GM23338 (cell line): ENCODE results near the gene CHGA. TPM values are rescaled to one million over a fixed set of nuclear protein-coding genes. Genes with fewer than 3 reads are reported as not detected.

Source experiments
- ATAC-seq: fragments of 200-7000 bp; cut with Tn5 transposase; 3 replicates; pipeline ENCODE4 v1.9.1; 2020
- DNase-seq: peaks from one replicate; pipeline ENCODE4 v3.0.0-alpha.2; 2015; ENCODE audit warnings: low spot score
- H2AFZ ChIP-seq: fragments of 200-600 bp; sonication (generic); 2 replicates; pipeline ENCODE4 v1.8.0; 2016; ENCODE audit warnings: antibody characterized with exemption, mild to moderate bottlenecking, moderate library complexity
- H3F3A ChIP-seq: fragments of 200-600 bp; sonication (generic); replicated peaks from 2 replicates; pipeline ENCODE4 v1.8.0; 2017; ENCODE audit warnings: antibody characterized with exemption, mixed run types, low read depth
- H3K27ac ChIP-seq: fragments of 200-600 bp; sonication (generic); 2 replicates; pipeline ENCODE4 v1.6.1; 2016; ENCODE audit warnings: low read depth
- H3K27me3 ChIP-seq: fragments of 200-600 bp; sonication (generic); 2 replicates; pipeline ENCODE4 v1.8.0; 2016; ENCODE audit warnings: mild to moderate bottlenecking, mixed run types, moderate library complexity; ENCODE audit not compliant: insufficient read depth
- H3K36me3 ChIP-seq: fragments of 200-600 bp; sonication (generic); 2 replicates; pipeline ENCODE4 v1.8.0; 2016; ENCODE audit warnings: mild to moderate bottlenecking; ENCODE audit not compliant: insufficient read depth
- H3K4me1 ChIP-seq: fragments of 200-600 bp; sonication (generic); 2 replicates; pipeline ENCODE4 v1.8.0; 2016; ENCODE audit warnings: mild to moderate bottlenecking, moderate library complexity; ENCODE audit not compliant: insufficient read depth
- H3K4me2 ChIP-seq: fragments of 200-600 bp; sonication (generic); 2 replicates; pipeline ENCODE4 v1.7.1; 2017; ENCODE audit warnings: mixed run types
- H3K4me3 ChIP-seq: fragments of 200-600 bp; sonication (generic); 2 replicates; pipeline ENCODE4 v1.6.1; 2016; ENCODE audit warnings: mixed run types
- H3K79me2 ChIP-seq: fragments of 200-600 bp; sonication (generic); replicated peaks from 2 replicates; pipeline ENCODE4 v1.8.0; 2017; ENCODE audit warnings: mild to moderate bottlenecking; ENCODE audit not compliant: insufficient read depth
- H3K9me2 ChIP-seq: fragments of 200-600 bp; sonication (generic); 2 replicates; pipeline ENCODE4 v1.8.0; 2017; ENCODE audit not compliant: insufficient read depth
- H4K20me1 ChIP-seq: fragments of 200-600 bp; sonication (generic); replicated peaks from 2 replicates; pipeline ENCODE4 v1.8.0; 2017; ENCODE audit warnings: mild to moderate bottlenecking; ENCODE audit not compliant: insufficient read depth
- H3K27ac Mint-ChIP-seq: 2 replicates; pipeline ENCODE4 v1.8.0; 2020; ENCODE audit warnings: inconsistent platforms, mild to moderate bottlenecking, moderate library complexity, mixed read lengths
- H3K27me3 Mint-ChIP-seq: 3 replicates; pipeline ENCODE4 v1.8.0; 2022; ENCODE audit warnings: low read depth, mild to moderate bottlenecking, moderate library complexity, mixed read lengths, inconsistent platforms; ENCODE audit not compliant: insufficient read depth, poor library complexity
- H3K36me3 Mint-ChIP-seq: 3 replicates; pipeline ENCODE4 v1.8.0; 2021; ENCODE audit warnings: low read depth, mild to moderate bottlenecking, inconsistent platforms, moderate library complexity, mixed read lengths
- H3K4me1 Mint-ChIP-seq: 3 replicates; pipeline ENCODE4 v1.8.0; 2020; ENCODE audit warnings: mild to moderate bottlenecking, inconsistent platforms, mixed read lengths
- H3K4me3 Mint-ChIP-seq: 3 replicates; pipeline ENCODE4 v1.8.0; 2021; ENCODE audit warnings: moderate library complexity, mild to moderate bottlenecking, inconsistent platforms, mixed read lengths
- H3K9me3 Mint-ChIP-seq: 3 replicates; pipeline ENCODE4 v1.8.0; 2020; ENCODE audit warnings: moderate library complexity, mild to moderate bottlenecking, inconsistent platforms, mixed read lengths
- CREB1 ChIP-seq: fragments of 250-450 bp; sonication (Bioruptor Pico); IDR thresholded peaks from 2 replicates; pipeline ENCODE4 v1.5.0; 2020; ENCODE audit warnings: low read depth, mild to moderate bottlenecking, moderate library complexity
- CTCF ChIP-seq, 2 experiments: fragments of 200-600 bp in 1 of 2; sonication (generic) in 1 of 2; conservative IDR thresholded peaks; 2 replicates each; pipeline versions ENCODE4 v1.5.1 to v1.6.1; 2016 to 2017; ENCODE audit warnings: antibody characterized with exemption in 2 of 2, low read depth in 2 of 2, mild to moderate bottlenecking in 2 of 2, moderate library complexity in 1 of 2
- ETS1 ChIP-seq: IDR thresholded peaks from 2 replicates; pipeline ENCODE4 v1.6.1; 2016; ENCODE audit warnings: antibody characterized with exemption
- EZH2 ChIP-seq: fragments of 200-600 bp; sonication (generic); IDR thresholded peaks from one replicate; pipeline ENCODE4 v1.8.0; 2017; ENCODE audit warnings: antibody characterized with exemption, mild to moderate bottlenecking, low read depth; ENCODE audit not compliant: unreplicated experiment
- EZH2phosphoT487 ChIP-seq: fragments of 200-600 bp; sonication (generic); IDR thresholded peaks from one replicate; pipeline ENCODE4 v1.8.1; 2018; ENCODE audit warnings: antibody characterized with exemption; ENCODE audit not compliant: unreplicated experiment
- JUNB ChIP-seq: IDR thresholded peaks from one replicate; pipeline ENCODE4 v1.6.1; 2016; ENCODE audit warnings: antibody characterized with exemption; ENCODE audit not compliant: unreplicated experiment
- REST ChIP-seq: IDR thresholded peaks from one replicate; pipeline ENCODE4 v1.6.1; 2018; ENCODE audit warnings: antibody characterized with exemption; ENCODE audit not compliant: unreplicated experiment
- STAT1 ChIP-seq: IDR thresholded peaks from one replicate; pipeline ENCODE4 v1.6.1; 2016; ENCODE audit warnings: antibody characterized with exemption; ENCODE audit not compliant: unreplicated experiment
- ZNF114 ChIP-seq: fragments of 250-450 bp; sonication (Bioruptor Pico); IDR thresholded peaks from 2 replicates; pipeline ENCODE4 v1.5.0; 2020; ENCODE audit warnings: mild to moderate bottlenecking, moderate library complexity
- ZNF331 ChIP-seq: fragments of 250-450 bp; sonication (Bioruptor Pico); IDR thresholded peaks from 2 replicates; pipeline ENCODE4 v1.5.0; 2020; ENCODE audit warnings: low read depth, mild to moderate bottlenecking, moderate library complexity
- polyA plus RNA-seq: library from polyadenylated mRNA; unstranded; fragments of >200 nt; fragmentation: Nextera tagmentation; extraction: Ambion mirVana; gene quantifications from 2 replicates; pipeline ENCODE4 v1.2.1, GENCODE V29; 2016
- total RNA-seq: library from RNA; depleted of rRNA; stranded (reverse); fragments of >200 nt; shearing (Covaris generic); gene quantifications from 2 replicates; pipeline ENCODE4 v1.2.3, GENCODE V29; 2014

CHGA gene
- total and polyA plus RNA-seq, 2 experiments from 2014 or later = 13.9 to 19.6 TPM

GRCh38 chr14:92892589-92892988 lies 30.4 kb upstream of the CHGA start:
- H3K79me2 ChIP-seq = no peaks in the 10 kb centered on the region
- Mint-ChIP-seq H3K27ac (no peak overlapping the region), H3K36me3 (no peaks in the 10 kb centered on the region; the same call in 2 of the 3 replicates), H3K9me3 (peaks cover 14% of the 10 kb centered on the region), H3K4me1 (peaks cover 5% of the 10 kb centered on the region; the same call in 2 of the 3 replicates), H3K27me3 (peaks cover 7% of the 10 kb centered on the region), H3K4me3 (no peak overlapping the region)
- H4K20me1 ChIP-seq = no peaks in the 10 kb centered on the region
- no peak overlapping the region for H2AFZ ChIP-seq
- no peaks in the 10 kb centered on the region for H3K36me3 ChIP-seq
- no peaks in the 10 kb centered on the region for H3K27me3 ChIP-seq
- DNase-seq (no peak), ATAC-seq (no peak)
- no peak overlapping the region for H3K4me3 ChIP-seq
- no peaks in the 10 kb centered on the region for H3F3A ChIP-seq
- peaks cover 9% of the 10 kb centered on the region for H3K9me2 ChIP-seq
- no peak overlapping the region for H3K4me2 ChIP-seq
- TF ChIP-seq CTCF (conservative IDR thresholded peaks at IDR 0.05; ENCODE audit: low read depth in 2 of 2) (no peak), ETS1 (no peak), EZH2 (no peak), CREB1 (CRISPR knock-in tag) (no peak), EZH2phosphoT487 (no peak), ZNF331 (CRISPR knock-in tag) (no peak)
- H3K27ac ChIP-seq = no peak overlapping the region
- H3K4me1 ChIP-seq = no peaks in the 10 kb centered on the region

- Histone ChIP-seq H3F3A (no peaks in the 10 kb centered on the region), H4K20me1 (no peaks in the 10 kb centered on the region), H3K27me3 (no peaks in the 10 kb centered on the region), H3K27ac (no peak overlapping the region), H3K9me2 (no peaks in the 10 kb centered on the region), H3K4me2 (no peak overlapping the region), H3K36me3 (no peaks in the 10 kb centered on the region), H3K4me1 (no peaks in the 10 kb centered on the region), H3K79me2 (no peaks in the 10 kb centered on the region), H3K4me3 (no peak overlapping the region), H2AFZ (no peak overlapping the region)
- H3K4me1 Mint-ChIP-seq = peaks cover 9% of the 10 kb centered on the region
- ATAC-seq = no peak
- peaks cover 14% of the 10 kb centered on the region for H3K9me3 Mint-ChIP-seq
- TF ChIP-seq ETS1 (no peak), EZH2phosphoT487 (no peak), REST (no peak), CREB1 (CRISPR knock-in tag) (no peak), CTCF (conservative IDR thresholded peaks at IDR 0.05; ENCODE audit: low read depth in 2 of 2) (no peak), ZNF114 (CRISPR knock-in tag) (no peak), STAT1 (no peak), EZH2 (no peak), ZNF331 (CRISPR knock-in tag) (no peak), JUNB (no peak)
- no peak overlapping the region for H3K4me3 Mint-ChIP-seq
- DNase-seq = no peak
- H3K36me3 Mint-ChIP-seq = no peaks in the 10 kb centered on the region
- no peak overlapping the region for H3K27ac Mint-ChIP-seq
- H3K27me3 Mint-ChIP-seq = peaks cover 7% of the 10 kb centered on the region
Measured at GRCh38 chr14:92895352-92895878, 27.5 kb upstream of the CHGA start.
